Gastrocnemius medialis (tissue), 4 donors: Measurements from ENCODE around the gene VCAN. TPM values are rescaled to one million over a fixed set of nuclear protein-coding genes. Genes with fewer than 3 reads are reported as not detected.

Source experiments
- ATAC-seq, 2 donors: fragments of 150-250 bp; one replicate each; pipeline ENCODE4 v1.9.1; 2016
- DNase-seq, 2 donors: peaks; one replicate each; pipeline ENCODE4 v3.0.0-alpha.2; 2019
- H3K27ac ChIP-seq, 4 donors: fragments of 200-600 bp; sonication (generic); 1 replicate in 1 of 4; 2 replicates in 3 of 4; pipeline ENCODE4 v1.5.1; 2016 to 2018; ENCODE audit warnings: mild to moderate bottlenecking in 2 of 4, moderate library complexity in 1 of 4
- H3K27me3 ChIP-seq, 3 donors: fragments of 200-600 bp; sonication (generic) in 2 of 3; 1 replicate in 1 of 3; 2 replicates in 2 of 3; pipeline versions ENCODE4 v1.5.1 to v1.6.0; 2016 to 2019; ENCODE audit warnings: mild to moderate bottlenecking in 1 of 3, moderate library complexity in 1 of 3
- H3K36me3 ChIP-seq, 2 donors: fragments of 200-600 bp; sonication (generic) in 1 of 2; one replicate each; pipeline ENCODE4 v1.5.1; 2017 to 2018
- H3K4me1 ChIP-seq, 2 donors: fragments of 200-600 bp; sonication (generic) in 1 of 2; one replicate each; pipeline ENCODE4 v1.5.1; 2016 to 2017; ENCODE audit warnings: mild to moderate bottlenecking in 2 of 2
- H3K4me3 ChIP-seq, 4 donors: fragments of 200-600 bp; sonication (generic) in 3 of 4; 1 replicate in 1 of 4; 2 replicates in 3 of 4; pipeline ENCODE4 v1.5.1; 2016 to 2019; ENCODE audit warnings: mild to moderate bottlenecking in 2 of 4
- H3K9me3 ChIP-seq, 3 donors: fragments of 200-600 bp; sonication (generic) in 2 of 3; 1 replicate in 1 of 3; 2 replicates in 2 of 3; pipeline ENCODE4 v1.5.1; 2016 to 2019
- CTCF ChIP-seq, 5 experiments: fragments of 450-650 bp in 3 of 5; fragments of 200-600 bp in 2 of 5; sonication (generic) in 2 of 5; IDR thresholded peaks in 4 of 5; conservative IDR thresholded peaks in 1 of 5; 1 replicate in 4 of 5; 2 replicates in 1 of 5; pipeline ENCODE4 v1.5.1; 2016 to 2019; ENCODE audit warnings: antibody characterized with exemption in 5 of 5, mild to moderate bottlenecking in 3 of 5, moderate library complexity in 3 of 5
- POLR2A ChIP-seq, 2 donors: fragments of 450-650 bp; IDR thresholded peaks; one replicate each; pipeline ENCODE4 v1.6.1; 2017; ENCODE audit warnings: antibody characterized with exemption in 2 of 2, mild to moderate bottlenecking in 2 of 2, moderate library complexity in 2 of 2
- in situ Hi-C, 4 donors: fragments of 200-750 bp; cut with MboI; loops; one replicate each; pipeline versions ENCODE4 v1.15.0 to v1.8.0; 2017; ENCODE audit warnings: low sequenced_read_pairs in 4 of 4
- intact Hi-C: fragments of 100-400 bp; cut with DNase I; formaldehyde crosslinking; loops from one replicate; pipeline ENCODE4 v1.15.1; 2023; ENCODE audit warnings: low total_unique reads
- total RNA-seq, 4 donors: library from RNA; depleted of rRNA; stranded (reverse); fragments of >200 nt; gene quantifications; one replicate each; pipeline versions ENCODE4 v1.1.0 to v1.2.3, GENCODE V29; 2016

The VCAN gene
- total RNA-seq, 4 donors from 2014 or later = 5.9 to 29.9 (median 17.4) TPM

DNA sequence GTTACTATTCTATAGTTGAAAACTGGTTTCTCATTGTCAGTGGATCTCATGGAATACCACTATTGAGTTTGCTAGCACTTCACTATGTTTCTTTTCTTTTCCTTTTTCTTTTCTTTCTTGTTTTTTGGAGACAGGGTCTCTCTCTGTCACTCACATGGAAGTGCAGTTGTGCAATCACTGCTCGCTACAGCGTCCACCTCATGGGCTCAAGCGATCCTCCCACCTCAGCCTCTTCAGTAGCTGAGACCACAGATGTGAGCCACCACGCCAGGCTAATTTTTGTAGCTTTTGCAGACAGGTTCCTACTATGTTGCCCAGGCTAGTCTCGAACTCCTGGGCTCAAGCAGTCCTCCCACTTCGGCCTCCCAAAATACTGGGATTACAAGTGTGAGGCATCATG is 42.7 kb upstream of the VCAN start:
- intact Hi-C loops (no loop called here), in situ Hi-C loops (loop anchor here in 1 of 4 donors (25.0 kb wide), 1 partner anchor 792 kb away; no protein-coding TSS in a partner anchor)
- Histone ChIP-seq H3K4me3 (no peak overlapping the region), H3K27me3 (no peaks in the 10 kb centered on the region), H3K27ac (no peak overlapping the region), H3K9me3 (no peaks in the 10 kb centered on the region), H3K36me3 (no peaks in the 10 kb centered on the region), H3K4me1 (no peaks in the 10 kb centered on the region)
- no peak for ATAC-seq
- DNase-seq = no peak
- no peak for TF ChIP-seq CTCF (IDR thresholded peaks at IDR 0.05 in 4 of 5, conservative IDR thresholded peaks at IDR 0.05 in 1 of 5)
- TF ChIP-seq POLR2A (IDR thresholded peaks at IDR 0.05) = no peak

GRCh38 chr5:83430130-83431010 is 41.2 kb upstream of the VCAN start:
- Histone ChIP-seq H3K36me3 (no peaks in the 10 kb centered on the region), H3K4me1 (no peaks in the 10 kb centered on the region), H3K9me3 (no peaks in the 10 kb centered on the region), H3K27ac (no peak overlapping the region), H3K4me3 (no peak overlapping the region), H3K27me3 (no peaks in the 10 kb centered on the region)
- intact Hi-C loops = no loop called here
- no peak for TF ChIP-seq POLR2A (IDR thresholded peaks at IDR 0.05)
- peak in 4 of 5 experiments; percentile 19 to 56 (median 47) for TF ChIP-seq CTCF (IDR thresholded peaks at IDR 0.05 in 4 of 5, conservative IDR thresholded peaks at IDR 0.05 in 1 of 5)
- DNase-seq (no peak), ATAC-seq (no peak)
- in situ Hi-C loops = loop anchor here in 1 of 4 donors (25.0 kb wide), 1 partner anchor 793 kb away; no protein-coding TSS in a partner anchor

GRCh38 chr5:83433891-83434290 is 37.7 kb upstream of the VCAN start:
- H3K4me3 ChIP-seq = no peak overlapping the region
- no peaks in the 10 kb centered on the region for H3K27me3 ChIP-seq
- no peaks in the 10 kb centered on the region for H3K4me1 ChIP-seq
- no peak overlapping the region for H3K27ac ChIP-seq
- intact Hi-C loops = no loop called here
- DNase-seq (no peak), ATAC-seq (no peak)
- in situ Hi-C loops = loop anchor here in 1 of 4 donors (25.0 kb wide), 1 partner anchor 797 kb away; no protein-coding TSS in a partner anchor
- no peaks in the 10 kb centered on the region for H3K36me3 ChIP-seq
- H3K9me3 ChIP-seq = no peaks in the 10 kb centered on the region
- TF ChIP-seq POLR2A (IDR thresholded peaks at IDR 0.05) (no peak), CTCF (IDR thresholded peaks at IDR 0.05 in 4 of 5, conservative IDR thresholded peaks at IDR 0.05 in 1 of 5) (no peak)

GRCh38 chr5:83434946-83435345 is 36.6 kb upstream of the VCAN start:
- no peaks in the 10 kb centered on the region for H3K4me1 ChIP-seq
- no peaks in the 10 kb centered on the region for H3K27me3 ChIP-seq
- no peaks in the 10 kb centered on the region for H3K36me3 ChIP-seq
- no peaks in the 10 kb centered on the region for H3K9me3 ChIP-seq
- H3K4me3 ChIP-seq = no peak overlapping the region
- TF ChIP-seq CTCF (IDR thresholded peaks at IDR 0.05 in 4 of 5, conservative IDR thresholded peaks at IDR 0.05 in 1 of 5) (no peak), POLR2A (IDR thresholded peaks at IDR 0.05) (no peak)
- no peak overlapping the region for H3K27ac ChIP-seq
- DNase-seq (no peak), ATAC-seq (no peak)
- intact Hi-C loops (no loop called here), in situ Hi-C loops (loop anchor here in 1 of 4 donors (25.0 kb wide), 1 partner anchor 798 kb away; no protein-coding TSS in a partner anchor)
